Measurements from ENCODE around the gene STARD13.

The STARD13 gene

DNA sequence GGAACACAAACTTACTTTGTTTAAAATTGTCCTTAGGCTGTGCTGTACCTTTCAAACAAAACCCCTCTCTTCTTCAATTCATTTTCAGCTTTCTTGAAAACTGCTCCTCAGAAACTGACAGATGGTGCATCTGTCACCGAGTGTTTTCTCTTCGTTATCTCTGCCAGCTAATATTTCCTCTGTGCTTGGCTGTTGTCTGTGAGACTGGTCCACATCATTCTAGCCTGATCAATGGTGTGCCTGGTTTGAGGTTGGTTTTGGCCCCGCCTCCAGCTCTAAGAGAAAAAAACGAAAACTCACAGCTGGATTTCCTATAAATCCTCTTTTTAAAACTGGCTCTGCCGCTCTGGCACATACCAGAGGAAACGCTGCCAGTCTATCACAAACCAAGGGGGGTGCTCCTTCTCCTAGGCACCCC is 79.7 kb downstream of the STARD13 start:
- H3K27ac ChIP-seq (ENCODE audit: insufficient read depth, low read length, poor library complexity, severe bottlenecking) = no peak overlapping the region

DNA sequence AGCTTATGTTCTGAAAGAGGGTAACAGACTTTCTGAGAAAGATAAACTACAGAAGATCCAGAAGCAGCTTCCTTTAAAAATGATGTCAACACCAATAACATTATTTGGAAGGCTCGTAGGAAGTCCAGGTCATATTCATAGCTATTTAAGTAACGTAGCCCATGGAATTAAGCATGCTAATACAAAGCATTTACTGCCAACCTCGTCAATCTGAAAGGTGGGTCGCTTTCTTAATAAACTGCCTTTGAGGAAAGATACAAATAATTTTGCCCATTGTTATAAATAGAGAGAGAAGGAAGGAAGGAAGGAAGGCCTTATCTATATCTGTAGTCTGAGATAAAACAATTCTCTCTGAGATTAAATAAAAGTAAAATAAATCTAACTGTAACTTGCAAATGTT is 80.3 kb downstream of the STARD13 start:
- Histone ChIP-seq H3K9me3 (ENCODE audit: control insufficient read depth, low read length) (no peaks in the 10 kb centered on the region), H3K36me3 (ENCODE audit: control insufficient read depth, insufficient read depth, low read length) (no peaks in the 10 kb centered on the region), H3K4me1 (ENCODE audit: control insufficient read depth, insufficient read depth, low read length, poor library complexity, severe bottlenecking) (no peaks in the 10 kb centered on the region), H3K27ac (ENCODE audit: insufficient read depth, low read length, poor library complexity, severe bottlenecking) (no peak overlapping the region), H3K4me3 (ENCODE audit: insufficient read depth, low read depth, low read length, poor library complexity, severe bottlenecking) (no peak overlapping the region), H3K27me3 (replicated peaks; ENCODE audit: control insufficient read depth, insufficient read depth, low read length, poor library complexity, severe bottlenecking) (no peaks in the 10 kb centered on the region)
- DNase-seq = no peak

More for the DNA sequence above, 79.7 kb downstream of the STARD13 start:
- Histone ChIP-seq H3K36me3 (ENCODE audit: control insufficient read depth, insufficient read depth, low read length) (no peaks in the 10 kb centered on the region), H3K4me3 (ENCODE audit: insufficient read depth, low read depth, low read length, poor library complexity, severe bottlenecking) (no peak overlapping the region), H3K4me1 (ENCODE audit: control insufficient read depth, insufficient read depth, low read length, poor library complexity, severe bottlenecking) (no peaks in the 10 kb centered on the region), H3K9me3 (ENCODE audit: control insufficient read depth, low read length) (no peaks in the 10 kb centered on the region), H3K27me3 (replicated peaks; ENCODE audit: control insufficient read depth, insufficient read depth, low read length, poor library complexity, severe bottlenecking) (no peaks in the 10 kb centered on the region)
- no peak for DNase-seq

DNA sequence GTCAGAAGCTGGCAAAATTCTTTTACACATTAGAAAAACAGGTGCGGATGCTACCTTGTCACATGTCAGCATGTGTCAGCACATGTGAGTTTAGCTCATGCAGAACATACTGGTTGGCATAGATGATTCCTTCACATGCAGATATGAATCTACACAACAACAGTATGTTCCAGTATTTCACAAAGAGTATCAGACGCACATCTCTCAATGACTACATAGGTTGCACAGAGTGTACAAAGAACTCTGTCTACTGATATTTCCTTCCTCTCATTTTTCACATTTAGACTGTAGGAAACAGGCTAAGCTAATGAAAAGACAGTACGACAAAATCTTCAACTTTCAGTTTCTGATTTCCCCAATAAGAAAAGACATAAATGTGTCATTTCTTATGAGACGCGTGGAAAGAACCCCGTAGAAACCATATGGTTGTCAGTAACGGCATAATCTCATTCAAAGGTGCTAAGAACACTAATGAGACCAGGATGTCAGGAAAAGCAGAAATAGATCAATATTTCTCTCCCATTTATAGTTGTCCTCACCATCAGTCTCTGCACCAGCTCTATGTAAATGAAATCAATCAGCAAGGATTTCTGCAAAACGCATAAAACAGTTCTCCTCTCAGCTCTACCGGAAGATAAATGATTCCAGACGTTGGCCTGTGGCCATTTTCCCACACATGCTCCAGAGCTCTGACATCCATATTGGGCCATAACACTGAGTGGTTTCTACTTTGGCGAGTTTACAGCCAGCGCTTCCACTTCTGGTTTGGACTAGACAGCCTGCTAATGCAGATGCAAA is 81.2 kb downstream of the STARD13 start:
- no peak overlapping the region for H3K27ac ChIP-seq (ENCODE audit: insufficient read depth, low read length, poor library complexity, severe bottlenecking)
- H3K4me3 ChIP-seq (ENCODE audit: insufficient read depth, low read depth, low read length, poor library complexity, severe bottlenecking) = no peak overlapping the region
- H3K4me1 ChIP-seq (ENCODE audit: control insufficient read depth, insufficient read depth, low read length, poor library complexity, severe bottlenecking) = no peaks in the 10 kb centered on the region
- no peaks in the 10 kb centered on the region for H3K36me3 ChIP-seq (ENCODE audit: control insufficient read depth, insufficient read depth, low read length)
- no peaks in the 10 kb centered on the region for H3K27me3 ChIP-seq (replicated peaks; ENCODE audit: control insufficient read depth, insufficient read depth, low read length, poor library complexity, severe bottlenecking)
- no peak for DNase-seq
- H3K9me3 ChIP-seq (ENCODE audit: control insufficient read depth, low read length) = no peaks in the 10 kb centered on the region

DNA sequence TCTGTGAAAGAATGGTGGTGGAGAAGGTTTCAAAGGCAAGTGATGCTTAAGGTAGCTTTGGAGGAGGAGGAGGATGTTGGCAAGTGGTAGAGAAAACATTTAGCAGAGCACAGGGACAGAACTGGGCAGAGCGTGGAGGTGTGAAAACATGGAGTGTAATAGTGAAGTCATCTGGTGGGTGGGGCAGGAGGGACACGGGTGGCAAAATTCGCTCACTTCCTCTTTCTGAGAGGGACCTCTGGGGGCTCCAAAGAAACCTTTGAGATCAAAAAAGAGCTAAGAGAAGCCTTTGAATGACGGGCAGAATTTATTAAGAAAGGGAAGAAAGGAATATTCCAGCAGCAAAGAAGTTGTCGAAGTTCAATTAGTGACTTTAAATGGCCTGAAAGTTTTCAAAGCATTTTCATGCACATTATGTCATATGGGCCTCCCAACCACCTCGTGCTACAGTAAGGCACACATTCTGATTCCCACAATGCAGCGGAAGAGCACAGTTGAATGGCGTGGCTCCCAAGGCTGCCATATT is 82.8 kb downstream of the STARD13 start:
- Histone ChIP-seq H3K4me3 (ENCODE audit: insufficient read depth, low read depth, low read length, poor library complexity, severe bottlenecking) (no peak overlapping the region), H3K27me3 (replicated peaks; ENCODE audit: control insufficient read depth, insufficient read depth, low read length, poor library complexity, severe bottlenecking) (no peaks in the 10 kb centered on the region), H3K27ac (ENCODE audit: insufficient read depth, low read length, poor library complexity, severe bottlenecking) (no peak overlapping the region), H3K36me3 (ENCODE audit: control insufficient read depth, insufficient read depth, low read length) (no peaks in the 10 kb centered on the region), H3K9me3 (ENCODE audit: control insufficient read depth, low read length) (no peaks in the 10 kb centered on the region), H3K4me1 (ENCODE audit: control insufficient read depth, insufficient read depth, low read length, poor library complexity, severe bottlenecking) (no peaks in the 10 kb centered on the region)
- DNase-seq = no peak

DNA sequence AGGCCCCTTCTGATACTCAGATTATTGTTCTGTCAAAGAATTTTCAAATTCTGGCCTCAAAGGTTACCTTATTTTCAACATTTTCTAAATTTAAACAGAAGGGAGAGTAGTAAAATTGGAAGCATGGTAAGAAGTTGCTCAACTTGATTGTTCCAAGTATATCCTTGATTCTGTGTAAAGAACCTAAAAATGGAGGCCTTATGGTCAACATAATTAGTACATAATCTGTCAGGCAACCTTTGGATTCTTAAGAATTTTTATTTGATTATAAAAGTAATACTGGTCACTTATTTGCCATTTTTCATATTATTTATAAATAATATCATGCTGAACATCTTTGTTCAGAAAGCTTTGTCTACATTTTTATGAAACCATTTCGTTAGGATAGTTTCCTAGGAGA is 83.9 kb downstream of the STARD13 start:
- H3K4me1 ChIP-seq (ENCODE audit: control insufficient read depth, insufficient read depth, low read length, poor library complexity, severe bottlenecking) = no peaks in the 10 kb centered on the region
- H3K9me3 ChIP-seq (ENCODE audit: control insufficient read depth, low read length) = no peaks in the 10 kb centered on the region
- H3K27me3 ChIP-seq (replicated peaks; ENCODE audit: control insufficient read depth, insufficient read depth, low read length, poor library complexity, severe bottlenecking) = no peaks in the 10 kb centered on the region
- DNase-seq = no peak
- no peak overlapping the region for H3K4me3 ChIP-seq (ENCODE audit: insufficient read depth, low read depth, low read length, poor library complexity, severe bottlenecking)
- no peak overlapping the region for H3K27ac ChIP-seq (ENCODE audit: insufficient read depth, low read length, poor library complexity, severe bottlenecking)
- no peaks in the 10 kb centered on the region for H3K36me3 ChIP-seq (ENCODE audit: control insufficient read depth, insufficient read depth, low read length)

DNA sequence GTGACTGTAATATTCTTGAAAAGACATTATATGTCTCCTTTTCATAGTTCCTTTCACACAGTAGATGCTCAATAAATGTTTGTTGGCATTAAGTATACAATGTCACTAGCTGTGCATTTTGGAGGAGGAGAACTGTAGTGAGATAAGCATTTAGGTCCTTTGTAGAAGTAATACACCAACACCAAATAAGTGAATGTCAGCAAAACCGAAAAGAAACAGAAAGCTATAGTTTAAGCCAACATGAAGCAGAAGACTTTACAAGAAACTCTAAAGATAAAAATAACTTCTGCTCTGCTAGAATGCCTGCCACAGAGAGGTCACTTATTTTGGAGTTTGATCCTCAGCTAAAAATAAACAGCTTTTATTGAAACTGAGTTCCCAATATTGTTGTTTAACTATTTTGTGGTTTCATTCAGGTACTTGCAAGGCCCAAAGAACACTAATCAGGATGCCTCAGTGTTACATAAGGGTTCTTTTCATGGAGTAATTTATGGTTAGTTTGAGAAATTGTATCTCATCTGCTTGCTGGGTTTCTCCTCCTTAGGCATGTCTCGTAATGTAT is 86.2 kb downstream of the STARD13 start:
- no peaks in the 10 kb centered on the region for H3K36me3 ChIP-seq (ENCODE audit: control insufficient read depth, insufficient read depth, low read length)
- no peak overlapping the region for H3K4me3 ChIP-seq (ENCODE audit: insufficient read depth, low read depth, low read length, poor library complexity, severe bottlenecking)
- no peaks in the 10 kb centered on the region for H3K4me1 ChIP-seq (ENCODE audit: control insufficient read depth, insufficient read depth, low read length, poor library complexity, severe bottlenecking)
- DNase-seq = no peak
- H3K27me3 ChIP-seq (replicated peaks; ENCODE audit: control insufficient read depth, insufficient read depth, low read length, poor library complexity, severe bottlenecking) = no peaks in the 10 kb centered on the region
- H3K27ac ChIP-seq (ENCODE audit: insufficient read depth, low read length, poor library complexity, severe bottlenecking) = no peak overlapping the region
- no peaks in the 10 kb centered on the region for H3K9me3 ChIP-seq (ENCODE audit: control insufficient read depth, low read length)

DNA sequence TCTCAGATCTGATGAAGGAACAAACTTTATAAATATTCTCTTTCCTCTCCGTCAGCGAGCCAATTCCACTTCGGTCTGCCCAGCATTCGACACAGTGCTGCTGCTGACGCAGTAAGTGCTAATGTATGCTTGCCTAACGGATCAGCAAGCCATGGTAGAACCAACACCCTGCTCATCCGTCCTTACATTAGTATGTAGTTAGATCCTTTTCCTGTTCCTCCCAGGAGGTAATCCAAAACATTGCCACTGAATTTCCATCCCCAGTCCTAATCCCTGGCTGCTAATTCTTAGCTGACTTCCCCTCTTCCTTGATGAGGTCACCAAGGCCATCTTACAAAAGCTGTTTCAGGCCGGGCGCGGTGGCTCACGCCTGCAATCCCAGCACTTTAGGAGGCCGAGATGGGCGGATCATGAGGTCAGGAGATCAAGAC is 88.0 kb downstream of the STARD13 start:
- Histone ChIP-seq H3K4me3 (ENCODE audit: insufficient read depth, low read depth, low read length, poor library complexity, severe bottlenecking) (no peak overlapping the region), H3K9me3 (ENCODE audit: control insufficient read depth, low read length) (no peaks in the 10 kb centered on the region), H3K27me3 (replicated peaks; ENCODE audit: control insufficient read depth, insufficient read depth, low read length, poor library complexity, severe bottlenecking) (no peaks in the 10 kb centered on the region), H3K4me1 (ENCODE audit: control insufficient read depth, insufficient read depth, low read length, poor library complexity, severe bottlenecking) (no peaks in the 10 kb centered on the region), H3K27ac (ENCODE audit: insufficient read depth, low read length, poor library complexity, severe bottlenecking) (no peak overlapping the region), H3K36me3 (ENCODE audit: control insufficient read depth, insufficient read depth, low read length) (no peaks in the 10 kb centered on the region)
- DNase-seq = no peak

DNA sequence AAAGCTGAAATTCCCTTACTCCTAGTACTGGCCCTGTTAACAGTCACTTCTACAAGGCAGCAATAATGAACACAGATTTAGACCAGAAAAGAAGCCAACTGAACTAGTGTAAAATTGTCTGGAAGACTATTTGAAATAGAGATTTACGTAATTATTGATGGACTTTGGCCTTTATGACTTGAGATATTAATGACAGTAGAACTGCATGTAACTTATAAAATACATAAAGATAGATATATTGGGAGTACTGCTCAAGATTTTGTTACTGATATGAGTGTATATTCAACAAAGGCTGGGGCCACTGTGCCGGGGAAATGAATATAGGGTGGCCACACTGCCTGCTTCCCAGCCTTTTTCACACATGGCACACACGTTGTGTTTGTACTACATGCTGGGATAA is 88.8 kb downstream of the STARD13 start:
- H3K9me3 ChIP-seq (ENCODE audit: control insufficient read depth, low read length) = no peaks in the 10 kb centered on the region
- H3K27me3 ChIP-seq (replicated peaks; ENCODE audit: control insufficient read depth, insufficient read depth, low read length, poor library complexity, severe bottlenecking) = no peaks in the 10 kb centered on the region
- H3K4me3 ChIP-seq (ENCODE audit: insufficient read depth, low read depth, low read length, poor library complexity, severe bottlenecking) = no peak overlapping the region
- H3K4me1 ChIP-seq (ENCODE audit: control insufficient read depth, insufficient read depth, low read length, poor library complexity, severe bottlenecking) = no peaks in the 10 kb centered on the region
- no peak for DNase-seq
- no peak overlapping the region for H3K27ac ChIP-seq (ENCODE audit: insufficient read depth, low read length, poor library complexity, severe bottlenecking)
- H3K36me3 ChIP-seq (ENCODE audit: control insufficient read depth, insufficient read depth, low read length) = no peaks in the 10 kb centered on the region

DNA sequence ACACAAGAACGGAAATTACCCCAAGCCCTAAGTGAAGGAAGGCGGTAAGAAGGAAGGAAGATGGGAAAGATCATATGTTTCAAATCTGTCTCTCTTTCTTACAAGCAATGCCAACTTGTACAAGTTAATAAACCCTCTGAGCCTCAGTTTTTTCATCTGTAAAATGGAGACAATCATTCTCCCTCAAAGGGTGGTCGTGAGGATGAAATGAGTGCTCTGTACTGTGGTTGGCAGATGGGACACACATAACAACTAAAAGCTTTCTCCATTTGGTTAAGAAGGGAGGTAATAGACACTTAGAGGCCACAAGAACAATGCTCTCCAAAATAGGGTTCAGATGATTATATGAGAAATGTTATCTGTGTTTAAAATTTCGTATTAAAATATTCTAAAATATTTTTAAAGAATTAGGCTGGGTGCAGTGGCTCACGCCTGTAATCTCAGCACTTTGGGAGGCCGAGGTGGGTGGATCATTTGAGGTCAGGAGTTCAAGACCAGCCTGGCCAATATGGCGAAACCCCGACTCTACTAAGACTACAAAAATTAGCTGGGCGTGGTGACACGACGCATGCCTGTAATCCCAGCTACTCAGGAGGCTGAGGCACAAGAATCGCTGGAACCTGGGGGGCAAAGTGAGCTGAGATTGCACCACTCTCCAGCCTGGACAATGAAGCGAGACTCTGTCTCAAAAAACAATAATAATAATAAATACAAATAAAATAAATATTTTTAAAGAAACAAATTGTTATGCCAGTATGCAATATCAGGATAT is 89.7 kb downstream of the STARD13 start:
- Histone ChIP-seq H3K4me1 (ENCODE audit: control insufficient read depth, insufficient read depth, low read length, poor library complexity, severe bottlenecking) (no peaks in the 10 kb centered on the region), H3K27ac (ENCODE audit: insufficient read depth, low read length, poor library complexity, severe bottlenecking) (no peak overlapping the region)

More for the DNA sequence above, 89.7 kb downstream of the STARD13 start:
- Histone ChIP-seq H3K27me3 (replicated peaks; ENCODE audit: control insufficient read depth, insufficient read depth, low read length, poor library complexity, severe bottlenecking) (no peaks in the 10 kb centered on the region), H3K9me3 (ENCODE audit: control insufficient read depth, low read length) (no peaks in the 10 kb centered on the region), H3K4me3 (ENCODE audit: insufficient read depth, low read depth, low read length, poor library complexity, severe bottlenecking) (no peak overlapping the region), H3K36me3 (ENCODE audit: control insufficient read depth, insufficient read depth, low read length) (no peaks in the 10 kb centered on the region)
- no peak for DNase-seq
